Activated naive CD8-positive, alpha-beta T cell (primary cell): ENCODE results near the gene C2CD2.
A peak's percentile ranks its signal among the peaks of the same experiment; 100 is the strongest.

Experiments
- H3K27ac Mint-ChIP-seq: one replicate; pipeline ENCODE4 v1.8.0; 2021; ENCODE audit warnings: mixed read lengths
- H3K27me3 Mint-ChIP-seq: one replicate; pipeline ENCODE4 v1.8.0; 2021; ENCODE audit warnings: mixed read lengths
- H3K36me3 Mint-ChIP-seq: one replicate; pipeline ENCODE4 v1.8.0; 2021; ENCODE audit warnings: mixed read lengths
- H3K4me1 Mint-ChIP-seq: one replicate; pipeline ENCODE4 v1.8.0; 2021; ENCODE audit warnings: low read depth, mixed read lengths
- H3K4me3 Mint-ChIP-seq: one replicate; pipeline ENCODE4 v1.8.0; 2021; ENCODE audit warnings: mild to moderate bottlenecking, mixed read lengths
- H3K9me3 Mint-ChIP-seq: one replicate; pipeline ENCODE4 v1.8.0; 2021; ENCODE audit warnings: low read depth, mixed read lengths

The C2CD2 gene

DNA sequence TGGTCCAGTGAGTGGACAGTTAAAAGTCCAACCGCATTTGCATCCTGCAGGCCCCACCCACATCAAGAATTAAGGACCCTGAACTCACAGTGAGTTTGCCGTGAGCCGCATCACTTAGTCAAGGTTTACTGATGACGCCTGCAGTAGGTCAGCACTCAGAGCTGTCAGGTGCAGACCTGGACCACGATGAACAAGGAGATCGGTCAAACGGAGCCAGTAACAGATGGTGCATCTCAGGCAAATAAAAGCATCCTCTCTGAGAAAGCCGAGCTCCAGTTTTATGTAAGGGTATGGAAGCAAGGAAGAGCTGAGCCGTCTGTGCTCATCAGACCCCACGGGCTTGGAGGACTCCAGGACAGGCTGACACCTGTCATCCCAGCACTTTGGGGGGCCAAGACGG lies 79.2 kb downstream of the C2CD2 start:
- Mint-ChIP-seq H3K27me3 (no peaks in the 10 kb centered on the region), H3K4me1 (peaks cover 26% of the 10 kb centered on the region), H3K4me3 (no peak overlapping the region), H3K9me3 (no peaks in the 10 kb centered on the region), H3K27ac (no peak overlapping the region), H3K36me3 (peaks cover 2% of the 10 kb centered on the region)

DNA sequence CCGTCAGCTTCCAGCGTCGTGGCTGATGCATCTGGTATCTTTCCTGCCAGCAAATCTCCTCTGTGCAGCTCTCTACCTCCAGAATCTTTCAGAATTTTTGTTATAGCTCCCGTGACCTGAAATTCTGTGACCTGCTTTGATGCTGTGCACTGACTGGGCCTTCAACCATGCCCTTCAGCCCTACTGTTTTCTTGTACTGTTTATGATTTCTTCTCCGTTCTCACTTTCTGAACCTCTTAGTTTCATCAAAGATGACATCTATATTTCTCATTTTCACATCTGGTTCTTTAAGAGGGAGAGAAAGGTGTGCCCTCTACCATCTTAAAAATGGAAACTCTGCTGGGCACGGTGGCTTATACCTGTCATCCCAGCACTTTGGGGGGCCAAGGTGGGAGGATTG lies 80.4 kb downstream of the C2CD2 start:
- H3K4me3 Mint-ChIP-seq, result no peak overlapping the region
- peaks cover 27% of the 10 kb centered on the region for H3K4me1 Mint-ChIP-seq
- H3K27me3 Mint-ChIP-seq, result no peaks in the 10 kb centered on the region
- H3K27ac Mint-ChIP-seq, result no peak overlapping the region
- H3K9me3 Mint-ChIP-seq, result no peaks in the 10 kb centered on the region
- peaks cover 2% of the 10 kb centered on the region for H3K36me3 Mint-ChIP-seq

DNA sequence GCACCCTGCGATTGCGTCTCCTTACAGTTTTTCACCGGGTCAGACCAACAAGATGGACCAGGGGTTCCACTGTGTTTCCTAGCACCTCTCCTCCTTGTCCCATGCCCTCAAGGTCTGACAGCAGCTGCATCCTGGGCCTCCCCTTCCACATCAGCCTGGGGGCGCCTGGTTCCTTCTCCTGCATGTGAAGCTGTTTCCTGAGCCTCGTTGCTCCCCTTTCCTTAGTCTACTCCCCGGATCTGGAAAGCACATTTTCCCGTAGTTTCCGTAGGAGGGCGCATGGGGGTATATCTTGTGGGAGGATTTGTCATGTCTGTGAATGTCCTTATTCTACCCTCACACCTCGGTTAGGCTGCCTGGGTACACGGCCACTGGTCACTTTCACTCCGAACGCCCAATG lies 80.8 kb downstream of the C2CD2 start:
- Mint-ChIP-seq H3K36me3 (peaks cover 2% of the 10 kb centered on the region), H3K9me3 (no peaks in the 10 kb centered on the region), H3K27me3 (no peaks in the 10 kb centered on the region), H3K4me1 (peaks cover 25% of the 10 kb centered on the region), H3K27ac (no peak overlapping the region), H3K4me3 (no peak overlapping the region)

DNA sequence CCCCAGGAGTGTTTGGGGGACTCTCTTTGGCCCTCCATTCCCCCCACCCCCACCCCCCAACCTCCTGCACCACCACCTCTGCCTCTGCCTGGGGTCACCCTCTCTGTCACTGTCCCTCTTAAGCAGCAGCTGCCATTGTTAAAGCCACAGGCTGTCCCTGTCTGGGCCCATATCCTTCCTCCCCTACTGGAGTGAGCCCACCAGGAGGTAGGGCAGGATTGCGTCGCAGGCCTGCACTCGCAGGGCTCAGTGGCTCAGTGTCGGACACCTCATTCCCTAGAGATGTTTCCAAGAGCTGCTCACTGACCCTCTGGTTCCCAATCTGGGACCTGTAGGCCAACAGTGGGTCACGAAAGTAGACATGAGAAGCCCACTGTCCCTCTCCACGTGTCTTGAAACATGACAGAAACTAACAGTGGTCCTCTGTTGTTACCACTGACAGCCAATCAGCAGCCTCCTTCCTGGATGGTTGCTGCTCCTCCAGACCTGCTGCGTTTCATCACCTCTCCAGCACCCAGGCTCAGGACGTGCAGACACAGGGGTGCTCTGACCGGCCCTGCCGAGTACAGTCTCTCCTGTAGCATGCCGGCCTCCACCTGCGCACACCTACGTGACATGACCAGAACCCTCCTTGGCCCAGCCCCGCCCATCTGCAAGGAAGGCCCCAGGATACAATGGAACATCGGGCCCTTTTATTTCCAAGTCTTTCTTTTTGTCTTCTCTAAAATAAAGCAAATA lies 82.4 kb downstream of the C2CD2 start:
- peaks cover 2% of the 10 kb centered on the region for H3K36me3 Mint-ChIP-seq
- no peaks in the 10 kb centered on the region for H3K9me3 Mint-ChIP-seq
- H3K27ac Mint-ChIP-seq, result no peak overlapping the region
- H3K27me3 Mint-ChIP-seq, result no peaks in the 10 kb centered on the region
- H3K4me3 Mint-ChIP-seq, result no peak overlapping the region
- peaks cover 11% of the 10 kb centered on the region for H3K4me1 Mint-ChIP-seq

DNA sequence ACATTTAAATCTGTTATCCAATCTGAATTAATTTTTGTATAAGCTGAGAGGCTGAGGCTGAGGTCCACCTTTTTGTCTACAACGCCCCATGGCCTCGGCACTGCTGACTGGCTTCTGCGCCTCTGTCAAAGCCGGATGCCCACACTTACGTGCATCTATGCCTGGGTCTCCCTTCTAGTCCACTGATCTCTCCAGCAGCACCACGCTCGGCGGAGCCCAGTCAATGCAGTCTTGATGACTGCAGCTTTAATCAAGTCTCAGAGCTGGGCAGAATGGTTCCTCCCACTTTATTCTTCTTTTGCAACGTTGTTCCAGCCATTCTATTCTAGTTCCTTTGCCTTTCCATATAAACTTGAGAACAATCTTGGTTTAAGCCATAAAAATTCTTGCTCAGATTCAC lies 84.0 kb downstream of the C2CD2 start:
- Mint-ChIP-seq H3K4me1 (peaks cover 12% of the 10 kb centered on the region), H3K9me3 (no peaks in the 10 kb centered on the region), H3K27me3 (no peaks in the 10 kb centered on the region), H3K4me3 (no peak overlapping the region), H3K27ac (no peak overlapping the region), H3K36me3 (peaks cover 2% of the 10 kb centered on the region)

DNA sequence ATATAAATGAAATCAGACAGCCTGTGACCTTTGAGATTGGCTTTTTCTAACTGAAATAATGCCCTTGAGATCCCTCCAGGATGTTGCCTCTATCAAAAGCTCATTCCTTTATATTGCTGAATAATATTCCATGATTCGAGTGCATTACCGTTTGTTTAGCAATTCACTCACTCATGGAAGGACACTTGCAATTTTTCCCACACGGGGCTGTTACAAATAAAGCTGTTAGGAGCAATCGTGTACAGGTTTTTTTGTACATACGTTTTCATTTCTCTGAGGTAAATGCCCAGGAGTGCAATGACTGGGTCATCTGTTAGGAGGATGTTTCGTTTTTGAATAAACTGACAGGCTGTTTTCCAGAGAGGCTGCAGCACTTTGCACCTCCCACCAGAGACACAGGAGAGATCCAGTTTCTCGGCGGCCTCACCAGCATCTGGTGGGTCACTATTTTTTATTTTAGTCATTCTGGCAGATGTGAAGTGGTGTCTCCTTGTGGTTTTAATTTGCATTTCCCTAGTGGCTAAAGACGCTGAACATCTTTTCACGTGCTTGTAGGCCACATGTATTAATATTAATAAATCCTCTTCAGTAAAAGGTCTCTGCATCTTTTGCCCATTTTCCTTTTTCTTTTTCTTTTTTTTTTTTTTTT lies 85.6 kb downstream of the C2CD2 start:
- no peak overlapping the region for H3K27ac Mint-ChIP-seq
- H3K27me3 Mint-ChIP-seq, result no peaks in the 10 kb centered on the region
- H3K4me1 Mint-ChIP-seq, result peaks cover 20% of the 10 kb centered on the region
- H3K4me3 Mint-ChIP-seq, result no peak overlapping the region
- H3K36me3 Mint-ChIP-seq, result no peaks in the 10 kb centered on the region
- H3K9me3 Mint-ChIP-seq, result no peaks in the 10 kb centered on the region

DNA sequence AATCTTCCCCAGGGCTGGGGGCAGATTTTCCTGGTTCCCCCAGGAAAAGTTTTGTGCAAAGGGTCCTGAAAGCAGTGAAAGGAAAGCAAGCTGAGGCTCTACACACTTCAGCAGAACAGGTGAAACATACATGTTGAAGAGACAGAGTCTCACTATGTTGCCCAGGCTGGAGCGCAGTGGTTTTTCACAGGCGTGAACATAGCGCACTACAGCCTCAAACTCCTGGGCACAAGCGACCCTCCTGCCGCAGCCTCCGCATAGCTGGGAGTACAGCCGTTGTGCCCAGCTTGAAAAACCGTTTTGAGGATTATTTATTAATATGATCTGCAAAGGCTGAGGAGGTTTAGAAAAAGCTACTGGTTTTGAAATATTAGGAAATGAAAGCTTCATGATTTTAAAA lies 86.5 kb downstream of the C2CD2 start:
- no peak overlapping the region for H3K4me3 Mint-ChIP-seq
- H3K36me3 Mint-ChIP-seq, result no peaks in the 10 kb centered on the region
- H3K4me1 Mint-ChIP-seq, result peaks cover 23% of the 10 kb centered on the region
- H3K27me3 Mint-ChIP-seq, result no peaks in the 10 kb centered on the region
- H3K27ac Mint-ChIP-seq, result no peak overlapping the region
- no peaks in the 10 kb centered on the region for H3K9me3 Mint-ChIP-seq

DNA sequence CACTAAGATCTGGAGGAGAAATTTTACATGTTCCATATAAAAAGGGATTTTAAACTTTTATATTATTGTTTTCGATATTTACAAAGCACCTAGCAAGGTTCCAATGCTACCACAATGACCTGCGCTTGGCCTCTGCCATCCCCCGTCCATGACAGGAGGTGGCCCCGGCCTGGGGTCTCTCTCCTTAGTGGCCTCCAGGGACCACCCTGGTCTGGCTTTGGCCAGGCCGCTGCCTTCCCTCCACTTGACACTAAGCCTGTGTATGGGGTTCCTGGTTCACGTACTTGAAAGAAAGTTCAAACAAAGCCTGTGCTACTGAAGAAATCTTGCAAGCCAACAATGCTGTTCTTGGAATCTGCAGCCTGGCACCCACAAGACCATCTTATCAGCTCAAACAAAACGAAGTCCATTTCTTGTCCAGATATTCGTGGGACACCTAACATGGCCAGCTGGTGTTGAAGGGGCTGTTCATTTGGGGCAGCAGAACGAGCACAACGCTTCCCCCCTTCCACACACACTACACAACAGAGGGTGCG lies 87.5 kb downstream of the C2CD2 start:
- no peak overlapping the region for H3K27ac Mint-ChIP-seq
- H3K4me1 Mint-ChIP-seq, result peaks cover 26% of the 10 kb centered on the region
- no peaks in the 10 kb centered on the region for H3K36me3 Mint-ChIP-seq
- H3K4me3 Mint-ChIP-seq, result no peak overlapping the region
- H3K27me3 Mint-ChIP-seq, result no peaks in the 10 kb centered on the region
- H3K9me3 Mint-ChIP-seq, result no peaks in the 10 kb centered on the region

DNA sequence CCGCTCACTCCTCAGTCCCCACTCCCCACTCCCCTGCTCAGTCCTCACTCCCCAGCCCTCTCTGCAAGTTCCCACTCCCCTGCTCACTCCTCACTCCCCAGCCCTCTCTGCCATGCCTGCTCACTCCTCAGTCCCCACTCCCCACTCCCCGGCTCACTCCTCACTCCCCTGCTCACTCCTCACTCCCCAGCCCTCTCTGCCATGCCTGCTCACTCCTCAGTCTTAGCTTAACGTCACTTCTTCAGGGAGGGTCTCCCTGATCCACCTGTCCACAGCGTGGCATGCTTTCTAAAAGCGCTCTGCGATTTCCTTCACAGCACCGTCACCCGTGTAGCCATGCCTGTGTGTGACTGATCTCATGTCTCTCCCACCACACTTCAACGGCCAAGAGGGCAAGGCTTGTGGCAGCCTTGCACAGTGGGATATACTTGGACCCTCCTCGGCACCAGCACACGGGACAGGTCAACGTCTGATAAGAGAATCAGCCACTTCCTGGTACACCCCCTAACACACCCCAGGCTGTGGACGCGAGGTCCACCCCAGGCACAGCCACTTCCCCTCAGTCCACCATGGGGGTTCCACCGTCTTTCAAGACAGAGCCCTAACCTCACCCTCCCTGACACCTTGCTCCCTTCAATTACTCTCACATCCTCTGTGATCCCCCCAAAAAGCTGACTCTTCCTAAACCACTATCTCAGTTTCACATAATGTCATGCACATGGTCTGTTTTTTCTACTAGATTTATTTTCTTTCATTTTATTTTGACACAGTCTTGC lies 88.6 kb downstream of the C2CD2 start:
- no peak overlapping the region for H3K4me3 Mint-ChIP-seq
- H3K4me1 Mint-ChIP-seq, result peaks cover 26% of the 10 kb centered on the region

DNA sequence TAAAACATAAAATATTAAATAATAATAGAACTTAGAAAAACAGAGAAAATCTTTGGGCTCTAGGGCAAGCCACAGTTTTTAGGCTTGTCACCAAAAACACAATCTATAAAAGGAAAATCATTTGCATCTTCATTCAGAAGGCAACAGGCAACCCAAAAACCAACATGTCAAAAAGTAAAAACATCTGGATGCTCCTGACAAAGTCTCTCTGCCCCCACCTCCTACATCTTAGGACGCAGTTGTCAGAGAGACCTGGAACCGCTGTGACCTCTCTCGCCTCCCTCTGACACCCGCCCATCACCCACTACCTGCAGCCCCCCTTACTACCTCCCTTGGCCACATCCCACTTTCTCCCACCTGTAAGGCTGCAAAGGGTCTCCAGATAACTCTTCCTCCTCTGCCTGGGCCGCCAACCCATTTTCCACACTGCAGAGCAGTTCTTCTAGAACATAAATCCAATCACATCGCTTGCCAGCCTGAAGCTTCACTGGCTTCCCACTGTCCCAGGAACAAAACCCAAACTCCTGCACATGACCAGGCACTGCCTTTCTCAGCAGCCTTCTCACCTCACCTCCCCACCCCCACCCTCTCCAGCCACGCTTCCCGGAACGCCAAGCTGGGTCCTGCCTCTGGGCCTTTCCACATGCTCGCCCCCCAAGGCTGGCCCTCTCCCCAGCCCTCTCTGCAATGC lies 89.4 kb downstream of the C2CD2 start:
- Mint-ChIP-seq H3K4me3 (no peak overlapping the region), H3K27me3 (no peaks in the 10 kb centered on the region), H3K27ac (peak overlapping the region; percentile 46), H3K4me1 (peaks cover 26% of the 10 kb centered on the region), H3K9me3 (no peaks in the 10 kb centered on the region), H3K36me3 (no peaks in the 10 kb centered on the region)

More for the DNA sequence above, 88.6 kb downstream of the C2CD2 start:
- Mint-ChIP-seq H3K27ac (peak overlapping the region; percentile 64), H3K27me3 (no peaks in the 10 kb centered on the region), H3K36me3 (no peaks in the 10 kb centered on the region), H3K9me3 (no peaks in the 10 kb centered on the region)

DNA sequence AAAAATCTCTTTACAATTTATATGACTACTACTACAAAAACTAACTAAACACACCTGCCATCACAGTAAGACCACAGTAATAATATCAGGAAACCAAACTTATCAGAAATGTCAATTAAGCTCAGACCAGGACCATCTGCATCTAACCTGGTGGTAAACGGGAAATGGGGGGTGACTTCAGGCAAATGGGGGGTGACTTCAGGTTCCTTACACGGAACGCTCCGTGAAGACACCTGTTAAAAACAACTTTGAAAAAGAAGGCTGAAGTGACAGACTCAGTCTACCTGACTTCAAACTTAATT lies 90.4 kb downstream of the C2CD2 start:
- H3K4me1 Mint-ChIP-seq, result peaks cover 24% of the 10 kb centered on the region
- no peaks in the 10 kb centered on the region for H3K36me3 Mint-ChIP-seq
- H3K4me3 Mint-ChIP-seq, result no peak overlapping the region
- H3K27ac Mint-ChIP-seq, result no peak overlapping the region
- no peaks in the 10 kb centered on the region for H3K9me3 Mint-ChIP-seq
- H3K27me3 Mint-ChIP-seq, result no peaks in the 10 kb centered on the region

DNA sequence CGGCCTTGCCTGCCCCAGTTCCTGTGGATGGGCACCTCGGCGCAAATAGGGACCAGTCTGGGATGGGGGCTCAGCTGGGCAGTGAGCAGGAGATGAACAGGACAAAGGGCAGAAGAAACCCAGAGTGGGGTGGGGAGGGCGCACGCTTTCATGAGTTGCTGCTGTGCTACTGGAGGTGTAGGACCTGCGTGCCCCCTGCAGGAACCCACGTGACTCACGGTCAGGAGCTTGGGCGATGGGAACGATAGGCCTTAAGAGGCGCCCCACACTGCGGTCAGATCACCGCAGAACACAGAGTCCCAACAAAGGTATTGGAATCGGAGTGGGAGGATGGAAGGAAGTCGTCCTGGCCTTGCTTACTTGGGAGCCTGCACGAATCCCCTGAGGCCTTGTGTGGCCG lies 91.8 kb downstream of the C2CD2 start:
- Mint-ChIP-seq H3K27ac (no peak overlapping the region), H3K36me3 (no peaks in the 10 kb centered on the region), H3K9me3 (no peaks in the 10 kb centered on the region), H3K27me3 (no peaks in the 10 kb centered on the region), H3K4me3 (no peak overlapping the region), H3K4me1 (peaks cover 24% of the 10 kb centered on the region)

DNA sequence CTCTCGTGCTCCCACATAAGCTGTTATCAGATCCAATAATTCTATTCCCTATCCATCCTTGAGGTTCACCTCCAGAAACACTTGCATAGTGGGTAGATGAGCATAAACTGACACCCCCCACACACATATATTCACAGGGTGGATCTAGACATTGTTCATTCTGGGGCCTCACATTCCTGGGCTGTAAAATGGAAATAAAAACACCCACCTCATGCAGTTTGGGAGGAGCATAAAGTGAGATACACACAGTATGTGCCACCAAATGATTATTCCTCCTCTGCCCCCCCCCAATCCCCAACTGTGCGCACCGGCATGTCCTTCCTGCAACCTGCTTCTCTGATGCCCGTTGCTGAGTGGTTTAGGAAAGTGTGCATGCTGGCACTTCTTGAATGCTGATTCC lies 92.6 kb downstream of the C2CD2 start:
- Mint-ChIP-seq H3K4me3 (no peak overlapping the region), H3K27ac (peak overlapping the region; percentile 34), H3K36me3 (peaks cover 4% of the 10 kb centered on the region)

DNA sequence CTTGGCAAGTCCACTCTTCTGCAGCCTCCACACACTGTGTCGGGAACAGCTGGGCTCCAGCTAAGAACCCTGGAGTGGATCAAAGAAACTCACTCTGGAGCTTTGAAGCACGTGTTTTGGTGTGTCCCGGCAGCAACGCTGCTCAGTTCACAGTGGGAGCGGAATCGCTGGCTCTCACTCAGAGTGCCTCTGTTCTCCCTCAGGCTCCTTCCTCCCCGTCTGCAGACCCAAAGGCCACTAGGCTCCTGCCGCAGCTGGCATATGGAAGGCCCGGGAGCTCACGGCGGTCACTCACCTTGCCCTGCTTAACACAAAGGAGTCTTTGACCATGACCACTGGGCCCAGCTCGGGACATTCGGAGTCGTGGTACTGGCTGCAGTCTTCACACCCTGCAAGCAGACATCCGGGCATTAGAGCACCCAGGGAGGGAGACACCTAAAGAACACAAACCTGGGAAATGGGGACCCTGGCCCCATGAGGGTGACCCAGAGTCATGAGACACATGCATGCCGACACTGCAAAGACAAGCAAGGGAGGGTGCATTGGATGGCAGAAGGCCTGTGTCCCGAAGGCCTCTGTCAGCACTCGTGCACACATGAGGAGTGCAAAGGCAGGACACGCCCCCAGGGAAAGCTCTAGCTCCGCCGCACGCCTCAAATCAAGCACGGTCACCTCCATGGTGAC lies 94.4 kb downstream of the C2CD2 start:
- Mint-ChIP-seq H3K4me3 (no peak overlapping the region), H3K9me3 (no peaks in the 10 kb centered on the region), H3K36me3 (peaks cover 5% of the 10 kb centered on the region), H3K4me1 (peaks cover 11% of the 10 kb centered on the region), H3K27me3 (no peaks in the 10 kb centered on the region), H3K27ac (no peak overlapping the region)

More for the DNA sequence above, 92.6 kb downstream of the C2CD2 start:
- H3K9me3 Mint-ChIP-seq, result no peaks in the 10 kb centered on the region
- H3K27me3 Mint-ChIP-seq, result no peaks in the 10 kb centered on the region
- H3K4me1 Mint-ChIP-seq, result peaks cover 24% of the 10 kb centered on the region
